Measurements from ENCODE around the gene PSMB11. TPM values are rescaled to one million over a fixed set of nuclear protein-coding genes. Genes with fewer than 3 reads are reported as not detected.
"Not testable (repeated sequence)": the region's sequence is repeated elsewhere in the genome, so short reads cannot be mapped to it uniquely, and the experiment has no call there.

Gene PSMB11, protein sequence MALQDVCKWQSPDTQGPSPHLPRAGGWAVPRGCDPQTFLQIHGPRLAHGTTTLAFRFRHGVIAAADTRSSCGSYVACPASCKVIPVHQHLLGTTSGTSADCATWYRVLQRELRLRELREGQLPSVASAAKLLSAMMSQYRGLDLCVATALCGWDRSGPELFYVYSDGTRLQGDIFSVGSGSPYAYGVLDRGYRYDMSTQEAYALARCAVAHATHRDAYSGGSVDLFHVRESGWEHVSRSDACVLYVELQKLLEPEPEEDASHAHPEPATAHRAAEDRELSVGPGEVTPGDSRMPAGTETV
- not detected for total RNA-seq
- long read RNA-seq: 0 reads

- no peak for DNase-seq (ENCODE audit: low spot score)
- intact Hi-C loops (cut with DNase I): no loop called here
Measured at GRCh38 chr14:23042162-23042965, at the start of gene PSMB11. PSMB11 (plus strand) TSS chr14:23042212; CDS start chr14:23042226, 14 bp downstream.

DNA sequence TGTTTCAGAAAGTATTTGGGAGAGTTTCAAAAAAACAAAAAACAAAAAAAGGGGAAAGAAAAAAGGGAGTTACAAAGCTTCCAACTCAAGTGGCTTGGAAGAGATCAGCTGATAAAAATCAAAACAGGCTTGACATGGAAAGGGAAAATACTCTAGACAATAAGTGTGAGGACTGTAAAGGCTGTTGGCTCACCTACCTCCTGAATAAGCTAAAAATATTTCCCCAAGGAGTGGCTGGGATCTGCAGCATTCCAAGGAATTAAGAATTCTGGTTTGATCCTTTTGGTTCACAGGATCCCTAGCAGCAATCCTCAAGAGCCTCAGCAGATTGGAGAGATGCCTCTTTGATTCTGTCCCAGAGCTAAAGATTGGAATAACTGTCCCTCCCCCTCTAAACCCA is 48.5 kb upstream of the PSMB11 start:
- intact Hi-C loops (cut with DNase I): no loop called here
- DNase-seq (ENCODE audit: low spot score): no peak

- intact Hi-C loops (cut with DNase I): no loop called here
Measured at GRCh38 chr14:22994762-22995275, 47.2 kb upstream of the PSMB11 start.

DNA sequence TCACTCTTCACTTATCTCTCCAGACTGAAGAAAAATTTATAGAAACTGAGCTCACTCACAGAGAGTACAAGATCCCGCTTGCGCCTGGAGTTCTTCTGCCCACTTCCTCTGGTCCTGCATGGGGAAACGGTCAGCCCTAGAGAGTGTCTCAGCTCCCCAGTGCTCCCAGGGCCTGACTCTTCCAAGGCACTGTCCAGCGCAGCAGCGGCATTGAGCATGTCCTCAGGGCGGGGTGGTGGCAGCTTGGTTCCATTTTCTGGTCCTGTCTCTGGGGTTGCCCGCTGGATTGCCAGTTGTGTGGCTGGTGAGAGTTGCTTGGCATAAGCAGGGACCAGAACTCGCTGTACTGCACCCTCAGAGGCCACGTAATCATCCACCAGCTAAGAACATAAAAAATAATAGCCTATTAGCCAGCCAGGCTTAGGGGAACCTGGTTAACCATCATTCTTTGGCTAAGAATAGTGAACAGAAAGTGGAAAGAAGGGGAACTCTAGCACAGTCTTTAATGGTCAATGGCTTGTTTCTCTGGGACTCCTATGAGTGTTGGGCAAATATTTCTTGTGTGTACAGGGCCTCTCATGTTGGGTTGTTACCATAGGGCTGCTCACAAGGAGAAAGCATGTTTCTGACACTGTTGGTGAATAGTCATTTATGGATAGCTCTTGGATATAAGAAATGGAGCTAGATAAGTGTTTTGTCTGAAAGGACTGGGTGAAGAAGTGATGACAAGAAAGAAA is 46.0 kb upstream of the PSMB11 start:
- DNase-seq (ENCODE audit: low spot score): no peak
- intact Hi-C loops (cut with DNase I): no loop called here

More at GRCh38 chr14:22994762-22995275, 47.2 kb upstream of the PSMB11 start:
- no peak for DNase-seq (ENCODE audit: low spot score)

DNA sequence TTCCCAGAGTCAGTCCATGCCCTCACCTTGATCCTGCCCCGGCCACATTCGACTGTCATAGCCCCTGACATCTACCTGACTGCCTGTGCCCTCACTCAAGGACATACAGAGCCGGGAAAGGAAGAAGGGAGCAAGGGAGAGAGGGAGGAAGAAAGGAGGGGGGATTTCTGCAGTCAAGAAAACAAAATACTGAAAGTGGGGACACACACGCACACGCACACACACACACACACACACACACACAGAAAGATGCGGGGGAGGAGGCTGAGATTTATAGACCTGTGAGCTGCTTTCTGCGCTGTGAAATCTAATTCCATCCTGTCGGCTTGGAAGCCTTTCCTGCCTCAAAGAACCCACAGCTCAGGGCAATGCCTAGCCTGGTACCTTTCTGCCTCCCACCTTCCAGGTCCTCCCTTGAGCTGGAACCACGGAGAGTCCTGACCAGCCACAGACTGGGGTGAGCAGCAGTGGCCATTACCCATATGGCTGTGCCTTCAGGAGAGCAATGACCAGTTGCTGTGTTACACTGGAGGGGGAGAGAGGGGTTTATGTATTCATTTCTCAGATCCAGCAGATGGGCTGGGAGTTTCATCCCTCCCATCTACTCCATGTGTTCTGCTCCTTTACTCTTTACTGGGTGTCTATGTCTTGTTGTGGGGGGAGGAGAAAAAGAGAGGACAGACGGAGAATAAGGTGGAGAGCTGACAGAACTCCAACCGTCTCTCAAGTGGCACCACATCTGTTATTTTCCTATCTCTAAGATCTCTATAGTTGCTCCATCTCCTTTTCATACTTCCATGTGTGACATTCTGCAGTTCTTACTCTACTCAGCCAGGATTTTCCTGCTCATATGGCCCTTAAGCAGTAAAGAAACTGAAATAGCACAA is 45.0 kb upstream of the PSMB11 start:
- no peak for DNase-seq (ENCODE audit: low spot score)
- intact Hi-C loops (cut with DNase I): no loop called here

DNA sequence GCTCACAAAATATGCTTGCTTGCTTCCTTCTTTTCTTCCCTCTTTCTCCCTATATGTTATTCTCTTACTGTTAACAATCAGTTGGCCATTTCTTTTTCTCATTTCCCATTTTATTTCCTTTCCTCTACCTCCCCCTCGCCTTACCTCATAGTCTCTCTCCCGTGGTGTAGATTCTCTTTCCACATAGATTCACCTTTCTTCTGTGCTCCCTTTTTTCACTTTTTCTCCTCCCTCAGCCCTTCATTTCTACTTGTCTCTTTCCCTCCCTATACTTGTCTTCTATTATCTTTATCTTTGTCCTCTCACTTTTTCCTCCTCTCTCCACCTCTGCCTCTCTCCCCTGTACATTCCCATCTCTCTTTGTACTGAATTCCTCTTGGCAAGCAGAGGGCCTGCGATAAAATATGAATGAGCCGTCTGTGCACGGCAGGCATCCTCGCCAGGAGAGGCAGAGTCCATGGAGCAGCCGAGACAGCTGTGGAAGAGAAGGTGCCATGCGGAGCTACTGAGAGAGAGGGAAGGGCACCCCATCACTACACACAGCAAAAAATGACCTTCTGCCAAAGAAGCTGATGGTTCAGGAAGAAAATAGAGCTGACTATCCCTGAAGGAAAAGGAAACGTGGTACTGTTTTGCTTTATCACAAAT is 44.2 kb upstream of the PSMB11 start:
- intact Hi-C loops (cut with DNase I): no loop called here

DNA sequence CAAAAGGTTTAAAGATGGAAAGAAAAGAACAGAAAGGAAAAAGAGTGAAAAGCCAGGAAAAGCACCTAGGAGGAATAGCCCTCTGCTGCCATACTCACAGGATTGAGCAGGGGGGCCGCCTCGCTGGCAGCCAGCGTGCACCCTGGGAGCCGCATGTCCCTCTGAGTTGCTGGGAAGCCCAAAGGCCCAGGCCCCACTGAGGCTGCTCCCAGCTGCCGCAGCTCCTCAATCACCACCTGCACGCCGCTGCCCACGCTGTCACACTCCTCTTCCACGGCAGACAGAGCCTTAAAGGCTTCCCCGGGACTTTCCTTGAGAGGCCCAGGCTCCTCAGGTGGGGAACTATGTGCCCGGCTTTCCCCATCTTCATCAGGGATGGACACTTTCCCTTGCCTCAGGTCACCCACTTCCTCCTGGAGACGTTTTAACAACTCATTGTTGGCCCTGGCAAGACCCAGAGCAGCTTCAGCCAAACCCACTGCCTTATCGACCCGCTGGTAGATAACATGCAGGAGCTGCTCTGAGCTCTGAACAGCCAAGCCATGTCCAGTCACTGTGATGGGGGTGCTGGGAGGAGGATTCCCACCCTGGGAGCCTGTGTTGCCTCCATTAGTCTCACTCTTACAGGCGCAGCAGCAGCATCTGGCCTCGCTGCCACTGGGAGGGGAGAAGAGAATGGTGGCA is 43.5 kb upstream of the PSMB11 start:
- no peak for DNase-seq (ENCODE audit: low spot score)
- intact Hi-C loops (cut with DNase I): no loop called here

More for the DNA sequence above, 44.2 kb upstream of the PSMB11 start:
- no peak for DNase-seq (ENCODE audit: low spot score)

DNA sequence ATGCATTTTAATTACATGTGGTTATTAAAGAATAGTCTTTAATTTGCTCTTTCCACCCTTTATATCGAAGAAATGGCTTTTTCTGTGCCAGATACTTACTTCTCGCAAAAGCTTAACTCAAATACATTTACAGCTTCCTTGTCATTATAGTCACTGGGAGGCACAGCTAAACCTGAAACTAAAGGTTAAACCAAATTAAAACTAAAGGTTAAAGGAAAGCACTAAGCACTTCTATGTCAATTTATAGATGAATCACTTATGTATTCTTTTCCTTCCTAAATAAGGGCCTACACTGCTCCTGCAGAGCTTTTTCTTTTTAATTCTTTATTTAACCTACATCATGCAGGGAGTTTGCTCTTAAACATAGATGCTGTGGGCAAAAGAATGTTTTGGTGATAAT is 41.2 kb upstream of the PSMB11 start:
- no peak for DNase-seq (ENCODE audit: low spot score)
- intact Hi-C loops (cut with DNase I): no loop called here

DNA sequence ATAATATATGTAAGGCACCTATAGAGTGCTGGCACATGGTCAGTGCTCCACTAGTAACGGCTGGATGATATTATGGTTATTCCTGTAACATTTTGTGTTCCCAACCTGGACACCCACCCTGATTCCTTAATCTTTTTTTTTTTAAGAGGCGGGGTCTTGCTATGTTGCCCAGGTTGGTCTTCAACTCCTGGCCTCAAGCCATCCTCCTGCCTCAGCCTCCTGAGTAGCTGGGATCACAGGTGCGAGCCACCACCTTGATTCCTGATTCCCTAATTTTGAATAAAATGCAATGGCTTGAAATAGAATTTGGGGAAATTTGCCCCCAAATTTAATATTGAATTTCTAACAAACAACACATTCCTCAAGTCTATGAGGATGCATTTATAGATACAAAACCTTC is 39.4 kb upstream of the PSMB11 start:
- intact Hi-C loops (cut with DNase I): no loop called here
- DNase-seq (ENCODE audit: low spot score): no peak

- DNase-seq (ENCODE audit: low spot score); intact Hi-C loops (cut with DNase I): not testable (repeated sequence)
Measured at GRCh38 chr14:23004274-23004673, 37.7 kb upstream of the PSMB11 start.

GRCh38 chr14:23005451-23006187 is 36.4 kb upstream of the PSMB11 start:
- intact Hi-C loops (cut with DNase I): loop anchor here (5.0 kb wide), 1 partner anchor 52 kb away; the partner anchor contains the start of gene CDH24
- DNase-seq (ENCODE audit: low spot score): no peak

DNA sequence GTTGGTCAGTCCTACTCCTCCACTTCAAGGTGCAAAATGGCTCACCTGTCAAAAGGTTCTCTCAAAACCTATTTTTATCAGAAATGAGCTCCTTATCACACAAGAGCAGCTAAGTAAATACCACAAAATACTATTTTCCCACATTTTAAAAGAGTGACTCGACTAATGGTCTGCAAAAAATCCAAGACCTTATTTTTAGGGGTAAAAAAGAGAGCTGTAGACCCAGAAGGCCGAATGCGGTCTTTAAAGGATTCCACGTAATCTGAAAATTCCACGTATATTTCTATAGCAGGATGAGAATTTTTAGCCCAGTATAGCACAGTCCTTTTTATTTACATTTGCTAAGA is 35.9 kb upstream of the PSMB11 start:
- no peak for DNase-seq (ENCODE audit: low spot score)
- intact Hi-C loops (cut with DNase I): loop anchor here (5.0 kb wide), 1 partner anchor 51 kb away; the partner anchor contains the start of gene CDH24

- intact Hi-C loops (cut with DNase I): loop anchor here (5.0 kb wide), 1 partner anchor 51 kb away; the partner anchor contains the start of gene CDH24
Measured at GRCh38 chr14:23006544-23007419, 35.2 kb upstream of the PSMB11 start.

GRCh38 chr14:23008831-23009230 is 33.2 kb upstream of the PSMB11 start:
- intact Hi-C loops (cut with DNase I): loop anchor here (5.0 kb wide), 1 partner anchor 48 kb away; the partner anchor contains the start of gene CDH24
- no peak for DNase-seq (ENCODE audit: low spot score)

More at GRCh38 chr14:23006544-23007419, 35.2 kb upstream of the PSMB11 start:
- peak; percentile 98 for DNase-seq (ENCODE audit: low spot score)

DNA sequence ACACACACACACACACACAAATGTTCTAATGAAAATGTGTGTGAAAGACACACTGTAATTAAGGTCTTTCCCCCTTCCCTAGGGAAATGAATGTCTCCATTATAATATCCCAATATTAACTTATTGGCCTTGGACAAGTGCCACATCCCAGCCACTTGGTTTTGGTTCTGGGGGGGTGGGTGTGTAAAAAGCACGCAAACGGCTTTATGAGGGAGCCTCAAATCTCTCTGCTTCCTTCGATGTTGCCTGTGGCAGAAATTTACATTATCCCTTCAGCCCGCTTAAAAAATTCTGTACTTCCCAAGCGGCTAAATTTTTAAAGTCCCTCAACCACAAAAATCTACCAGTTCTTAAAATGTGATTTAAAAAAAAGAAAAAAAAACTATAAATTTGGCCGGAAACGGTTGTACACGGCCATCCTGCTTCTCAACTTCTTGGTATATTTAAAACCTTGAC is 32.5 kb upstream of the PSMB11 start:
- intact Hi-C loops (cut with DNase I): loop anchor here (5.0 kb wide), 1 partner anchor 48 kb away; the partner anchor contains the start of gene CDH24
- DNase-seq (ENCODE audit: low spot score): no peak
